ENCODE measurements around the gene ZBTB16.

GRCh38 chr11:114082415-114082748 lies 22.9 kb downstream of the ZBTB16 start:
- TF ChIP-seq, protein P1, sequence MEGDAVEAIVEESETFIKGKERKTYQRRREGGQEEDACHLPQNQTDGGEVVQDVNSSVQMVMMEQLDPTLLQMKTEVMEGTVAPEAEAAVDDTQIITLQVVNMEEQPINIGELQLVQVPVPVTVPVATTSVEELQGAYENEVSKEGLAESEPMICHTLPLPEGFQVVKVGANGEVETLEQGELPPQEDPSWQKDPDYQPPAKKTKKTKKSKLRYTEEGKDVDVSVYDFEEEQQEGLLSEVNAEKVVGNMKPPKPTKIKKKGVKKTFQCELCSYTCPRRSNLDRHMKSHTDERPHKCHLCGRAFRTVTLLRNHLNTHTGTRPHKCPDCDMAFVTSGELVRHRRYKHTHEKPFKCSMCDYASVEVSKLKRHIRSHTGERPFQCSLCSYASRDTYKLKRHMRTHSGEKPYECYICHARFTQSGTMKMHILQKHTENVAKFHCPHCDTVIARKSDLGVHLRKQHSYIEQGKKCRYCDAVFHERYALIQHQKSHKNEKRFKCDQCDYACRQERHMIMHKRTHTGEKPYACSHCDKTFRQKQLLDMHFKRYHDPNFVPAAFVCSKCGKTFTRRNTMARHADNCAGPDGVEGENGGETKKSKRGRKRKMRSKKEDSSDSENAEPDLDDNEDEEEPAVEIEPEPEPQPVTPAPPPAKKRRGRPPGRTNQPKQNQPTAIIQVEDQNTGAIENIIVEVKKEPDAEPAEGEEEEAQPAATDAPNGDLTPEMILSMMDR (IDR thresholded peaks at IDR 0.05) = no peak
- no peak for TF ChIP-seq POLR2A (IDR thresholded peaks at IDR 0.05)
